GM10266 (cell line): ENCODE data around the gene OVOL3.
"Not testable (repeated sequence)": the region's sequence is repeated elsewhere in the genome, so short reads cannot be mapped to it uniquely, and the experiment has no call there.

Experiments
- DNase-seq: peaks from one replicate; pipeline ENCODE4 v3.0.0; 2012; ENCODE audit errors: extremely low spot score
- CTCF ChIP-seq: IDR thresholded peaks from 2 replicates; pipeline ENCODE4 v1.5.1; 2012; ENCODE audit warnings: mild to moderate bottlenecking, low read depth; ENCODE audit not compliant: control insufficient read depth, insufficient read depth; ENCODE audit errors: missing control alignments

Gene OVOL3

GRCh38 chr19:36120092-36120983 is 9.4 kb downstream of the OVOL3 start:
- DNase-seq = no peak
- no peak for TF ChIP-seq CTCF

GRCh38 chr19:36120984-36121358 is 10.0 kb downstream of the OVOL3 start:
- DNase-seq = no peak

GRCh38 chr19:36121486-36122124 is 10.7 kb downstream of the OVOL3 start:
- no peak for TF ChIP-seq CTCF

More at GRCh38 chr19:36120984-36121358, 10.0 kb downstream of the OVOL3 start:
- TF ChIP-seq CTCF = no peak

GRCh38 chr19:36125557-36125956 is 14.6 kb downstream of the OVOL3 start:
- TF ChIP-seq CTCF = no peak

More at GRCh38 chr19:36121486-36122124, 10.7 kb downstream of the OVOL3 start:
- DNase-seq = no peak

GRCh38 chr19:36128392-36128736 is 17.4 kb downstream of the OVOL3 start:
- TF ChIP-seq CTCF = no peak
- DNase-seq = no peak

More at GRCh38 chr19:36125557-36125956, 14.6 kb downstream of the OVOL3 start:
- DNase-seq = peak; percentile 63

- DNase-seq = not testable (repeated sequence)
Observed at GRCh38 chr19:36131221-36131620, 20.3 kb downstream of the OVOL3 start.

GRCh38 chr19:36134867-36135266 is 23.9 kb downstream of the OVOL3 start:
- DNase-seq = not testable (repeated sequence)

- no peak for TF ChIP-seq CTCF
- DNase-seq = peak; percentile 5
Observed at GRCh38 chr19:36136964-36137686, 26.2 kb downstream of the OVOL3 start.
